ENCODE results near the gene CNPY2. TPM values are rescaled to one million over a fixed set of nuclear protein-coding genes. Genes with fewer than 3 reads are reported as not detected.
"Not testable (repeated sequence)": the region's sequence is repeated elsewhere in the genome, so short reads cannot be mapped to it uniquely, and the experiment has no call there.

The CNPY2 gene
- total RNA-seq, 1 donor from 2014 or later: 171 TPM

DNA sequence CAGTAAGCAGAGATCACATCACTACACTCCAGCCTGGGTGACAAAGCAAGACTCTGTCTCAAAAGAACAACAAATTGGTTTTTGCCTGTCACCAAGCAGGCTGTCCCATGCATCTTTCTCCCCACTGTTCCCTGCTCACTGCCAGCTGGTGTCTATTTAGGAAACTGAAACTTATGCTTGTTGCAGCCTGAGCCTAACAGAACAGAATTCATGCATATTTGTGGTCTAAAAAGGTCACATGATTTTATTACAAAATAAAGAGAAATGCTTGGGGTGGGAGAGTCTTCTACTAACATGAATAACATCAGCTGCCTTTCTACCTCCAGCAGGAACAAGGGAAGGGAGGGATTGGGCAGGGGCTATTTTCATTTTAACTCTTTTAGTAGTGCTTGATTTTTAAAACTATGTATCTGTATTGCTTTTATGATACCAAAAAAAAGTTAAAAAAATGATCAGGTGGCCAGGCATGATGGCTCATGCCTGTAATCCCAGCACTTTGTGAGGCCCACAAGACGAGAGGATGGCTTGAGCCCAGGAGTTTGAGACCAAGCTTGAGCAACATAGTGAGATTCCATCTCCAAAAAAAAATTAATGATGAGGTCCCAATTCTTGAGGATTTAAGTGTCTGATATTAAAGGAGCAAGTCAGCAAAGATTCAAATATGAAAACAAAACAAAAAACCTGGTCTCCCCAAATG, 43.2 kb upstream of the CNPY2 start:
- H3K27ac Mint-ChIP-seq: peak overlapping the region; percentile 99
- no peaks in the 10 kb centered on the region for H3K9me3 Mint-ChIP-seq
- H3K4me3 Mint-ChIP-seq: peak overlapping the region; percentile 93
- TF ChIP-seq, protein P1, sequence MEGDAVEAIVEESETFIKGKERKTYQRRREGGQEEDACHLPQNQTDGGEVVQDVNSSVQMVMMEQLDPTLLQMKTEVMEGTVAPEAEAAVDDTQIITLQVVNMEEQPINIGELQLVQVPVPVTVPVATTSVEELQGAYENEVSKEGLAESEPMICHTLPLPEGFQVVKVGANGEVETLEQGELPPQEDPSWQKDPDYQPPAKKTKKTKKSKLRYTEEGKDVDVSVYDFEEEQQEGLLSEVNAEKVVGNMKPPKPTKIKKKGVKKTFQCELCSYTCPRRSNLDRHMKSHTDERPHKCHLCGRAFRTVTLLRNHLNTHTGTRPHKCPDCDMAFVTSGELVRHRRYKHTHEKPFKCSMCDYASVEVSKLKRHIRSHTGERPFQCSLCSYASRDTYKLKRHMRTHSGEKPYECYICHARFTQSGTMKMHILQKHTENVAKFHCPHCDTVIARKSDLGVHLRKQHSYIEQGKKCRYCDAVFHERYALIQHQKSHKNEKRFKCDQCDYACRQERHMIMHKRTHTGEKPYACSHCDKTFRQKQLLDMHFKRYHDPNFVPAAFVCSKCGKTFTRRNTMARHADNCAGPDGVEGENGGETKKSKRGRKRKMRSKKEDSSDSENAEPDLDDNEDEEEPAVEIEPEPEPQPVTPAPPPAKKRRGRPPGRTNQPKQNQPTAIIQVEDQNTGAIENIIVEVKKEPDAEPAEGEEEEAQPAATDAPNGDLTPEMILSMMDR (IDR thresholded peaks at IDR 0.05; ENCODE audit: unreplicated experiment): no peak
- peaks cover 13% of the 10 kb centered on the region for H3K4me1 Mint-ChIP-seq
- no peak for DNase-seq (ENCODE audit: low spot score in 2 of 2, unreplicated experiment in 2 of 2)
- H3K27me3 Mint-ChIP-seq (ENCODE audit: low read depth): peaks cover 4% of the 10 kb centered on the region
- peaks cover 6% of the 10 kb centered on the region for H3K36me3 Mint-ChIP-seq

DNA sequence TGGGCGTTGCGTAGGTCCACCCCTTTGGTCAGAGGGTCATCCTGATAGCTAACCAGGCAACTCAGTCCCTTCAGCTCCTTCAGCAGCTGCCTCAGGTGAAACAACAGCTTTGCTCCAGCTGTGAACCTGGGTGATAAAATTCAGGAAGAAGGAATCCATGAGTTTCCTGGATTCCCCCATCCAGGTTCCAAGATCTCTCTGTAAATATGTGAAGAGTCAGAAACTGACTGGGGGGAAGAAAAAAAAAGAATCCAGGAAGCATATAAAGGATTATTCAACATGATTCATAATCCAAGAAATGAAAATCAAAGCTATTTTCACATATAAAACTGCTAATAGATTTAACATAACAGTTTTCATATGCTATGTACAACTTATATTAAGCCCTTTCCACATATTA, 35.5 kb upstream of the CNPY2 start:
- Mint-ChIP-seq H3K36me3 (peaks cover 34% of the 10 kb centered on the region), H3K4me3 (no peak overlapping the region)

DNA sequence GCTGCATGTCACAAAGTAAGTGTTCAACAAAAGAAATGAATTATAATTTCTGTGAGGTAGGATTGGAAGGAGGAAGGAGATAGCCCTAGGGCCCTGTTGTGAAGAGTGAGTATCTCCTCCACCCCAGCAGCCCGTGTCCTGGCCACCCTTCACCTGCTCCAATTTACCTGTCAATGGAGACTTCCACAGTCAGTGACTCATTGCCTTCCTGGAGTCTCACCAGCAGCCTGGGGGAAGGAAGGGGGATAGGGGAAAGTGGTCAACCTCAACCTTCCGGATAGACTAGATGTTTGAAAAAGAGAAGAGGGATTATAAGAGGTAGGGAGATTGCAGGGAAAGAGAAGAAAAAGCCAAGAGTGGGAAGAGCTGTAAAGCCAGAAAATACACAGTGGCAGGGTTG, 34.9 kb upstream of the CNPY2 start:
- Mint-ChIP-seq H3K4me3 (no peak overlapping the region), H3K36me3 (peaks cover 36% of the 10 kb centered on the region)
- TF ChIP-seq, protein P1 (IDR thresholded peaks at IDR 0.05; ENCODE audit: unreplicated experiment): no peak

More for the DNA sequence above, 35.5 kb upstream of the CNPY2 start:
- Mint-ChIP-seq H3K4me1 (no peaks in the 10 kb centered on the region), H3K9me3 (no peaks in the 10 kb centered on the region), H3K27ac (no peak overlapping the region), H3K27me3 (ENCODE audit: low read depth) (no peaks in the 10 kb centered on the region)
- DNase-seq (ENCODE audit: low spot score in 2 of 2, unreplicated experiment in 2 of 2): no peak
- TF ChIP-seq, protein P1 (IDR thresholded peaks at IDR 0.05; ENCODE audit: unreplicated experiment): no peak

DNA sequence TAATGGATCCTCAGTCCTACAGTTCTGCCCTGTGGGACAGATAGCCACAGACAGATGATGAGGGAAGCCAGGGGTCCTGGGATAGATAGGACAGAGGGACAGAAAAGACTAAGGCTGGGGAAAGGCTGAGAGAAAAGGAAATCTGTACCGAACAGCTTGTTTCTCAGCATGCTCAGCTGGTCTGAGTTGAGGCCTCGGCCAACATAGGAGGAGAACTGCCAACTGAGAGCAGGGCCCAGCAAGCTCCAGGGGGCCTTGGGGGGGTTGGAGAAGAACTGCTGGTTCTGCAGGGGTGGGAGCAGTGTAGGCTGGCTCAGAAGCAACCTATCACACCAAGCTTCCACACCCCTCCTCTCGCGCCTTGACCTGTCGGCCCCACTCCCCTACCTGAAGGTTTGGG, 33.0 kb upstream of the CNPY2 start:
- H3K4me3 Mint-ChIP-seq: no peak overlapping the region
- TF ChIP-seq, protein P1 (IDR thresholded peaks at IDR 0.05; ENCODE audit: unreplicated experiment): no peak
- no peak for DNase-seq (ENCODE audit: low spot score in 2 of 2, unreplicated experiment in 2 of 2)
- H3K27me3 Mint-ChIP-seq (ENCODE audit: low read depth): no peaks in the 10 kb centered on the region
- peaks cover 43% of the 10 kb centered on the region for H3K36me3 Mint-ChIP-seq
- H3K4me1 Mint-ChIP-seq: no peaks in the 10 kb centered on the region
- H3K9me3 Mint-ChIP-seq: no peaks in the 10 kb centered on the region
- no peak overlapping the region for H3K27ac Mint-ChIP-seq

More for the DNA sequence above, 34.9 kb upstream of the CNPY2 start:
- no peak for DNase-seq (ENCODE audit: low spot score in 2 of 2, unreplicated experiment in 2 of 2)
- H3K27ac Mint-ChIP-seq: no peak overlapping the region
- no peaks in the 10 kb centered on the region for H3K27me3 Mint-ChIP-seq (ENCODE audit: low read depth)
- H3K4me1 Mint-ChIP-seq: no peaks in the 10 kb centered on the region
- no peaks in the 10 kb centered on the region for H3K9me3 Mint-ChIP-seq

DNA sequence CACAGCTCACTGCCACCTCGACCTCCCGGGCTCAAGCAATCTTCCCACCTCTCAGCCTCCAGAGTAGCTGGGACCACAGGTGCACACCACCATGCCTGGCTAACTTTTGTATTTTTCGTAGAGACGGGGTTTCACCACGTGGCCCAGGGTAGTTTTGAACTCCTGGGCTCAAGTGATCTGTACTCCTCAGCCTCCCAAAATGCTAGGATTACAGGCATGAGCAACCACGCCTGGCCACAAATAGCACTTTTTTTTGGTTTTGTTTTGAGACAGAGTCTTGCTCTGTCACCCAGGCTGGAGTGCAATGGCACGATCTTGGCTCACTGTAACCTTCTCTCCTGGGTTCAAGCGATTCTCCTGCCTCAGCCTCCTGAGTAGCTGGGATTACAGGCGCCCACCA, 31.5 kb upstream of the CNPY2 start:
- DNase-seq (ENCODE audit: low spot score in 2 of 2, unreplicated experiment in 2 of 2); H3K9me3 Mint-ChIP-seq; H3K4me1 Mint-ChIP-seq; H3K27me3 Mint-ChIP-seq (ENCODE audit: low read depth); H3K27ac Mint-ChIP-seq; H3K4me3 Mint-ChIP-seq: not testable (repeated sequence)
- peaks cover 52% of the 10 kb centered on the region for H3K36me3 Mint-ChIP-seq

DNA sequence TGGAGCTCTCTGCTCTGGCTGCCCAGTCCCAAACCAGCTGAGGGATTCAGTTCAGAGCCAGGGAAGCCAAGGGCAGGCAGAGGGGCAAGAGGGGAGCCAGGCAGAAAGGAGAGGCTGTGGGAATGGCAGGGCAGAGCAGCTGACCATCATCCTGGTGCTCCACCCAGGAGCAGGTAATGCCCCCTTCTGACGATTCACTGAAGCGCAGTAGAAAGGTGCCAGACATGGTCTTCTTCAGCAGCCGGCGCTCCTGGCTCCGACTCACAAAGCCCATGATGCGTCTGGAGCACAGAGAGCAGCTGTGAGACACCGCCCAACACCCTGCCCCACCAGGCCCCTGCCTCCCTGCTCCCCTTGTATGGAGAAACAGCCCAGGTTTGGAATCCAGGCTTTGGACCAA, 30.9 kb upstream of the CNPY2 start:
- no peak overlapping the region for H3K27ac Mint-ChIP-seq
- H3K36me3 Mint-ChIP-seq: peaks cover 52% of the 10 kb centered on the region
- DNase-seq (ENCODE audit: low spot score in 2 of 2, unreplicated experiment in 2 of 2): no peak
- no peak overlapping the region for H3K4me3 Mint-ChIP-seq
- no peaks in the 10 kb centered on the region for H3K4me1 Mint-ChIP-seq
- no peaks in the 10 kb centered on the region for H3K27me3 Mint-ChIP-seq (ENCODE audit: low read depth)
- no peaks in the 10 kb centered on the region for H3K9me3 Mint-ChIP-seq
- TF ChIP-seq, protein P1 (IDR thresholded peaks at IDR 0.05; ENCODE audit: unreplicated experiment): no peak

DNA sequence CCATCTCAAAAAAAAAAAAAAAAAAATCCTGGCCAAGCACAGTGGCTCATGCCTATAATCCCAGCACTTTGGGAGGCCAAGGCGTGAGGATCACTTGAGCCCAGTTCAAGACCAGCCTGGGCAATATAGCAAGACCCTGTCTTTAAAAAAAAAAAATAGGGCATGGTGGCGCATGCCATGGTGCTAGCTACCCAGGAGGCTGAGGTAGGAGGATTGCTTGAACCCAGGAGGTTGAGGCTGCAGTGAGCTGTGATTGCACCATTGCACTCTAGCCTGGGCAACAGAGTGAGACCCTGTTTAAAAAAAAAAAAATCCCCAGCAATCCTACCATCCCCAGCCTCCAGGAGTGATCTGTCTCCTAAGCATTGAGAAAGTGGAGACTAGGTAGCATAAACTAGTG, 26.5 kb upstream of the CNPY2 start:
- H3K4me1 Mint-ChIP-seq; H3K9me3 Mint-ChIP-seq; H3K27me3 Mint-ChIP-seq (ENCODE audit: low read depth); H3K4me3 Mint-ChIP-seq; DNase-seq (ENCODE audit: low spot score in 2 of 2, unreplicated experiment in 2 of 2); H3K27ac Mint-ChIP-seq: not testable (repeated sequence)
- peaks cover 29% of the 10 kb centered on the region for H3K36me3 Mint-ChIP-seq
